IPS-18c (cell line): ENCODE results near the gene DHRS2.

Source experiments
- H3K4me3 ChIP-seq: 2 replicates; pipeline ENCODE4 v1.7.0; 2013; ENCODE audit warnings: low read depth, mild to moderate bottlenecking, low read length, moderate library complexity; ENCODE audit not compliant: insufficient read depth
- H3K9me3 ChIP-seq: one replicate; pipeline ENCODE4 v1.6.1; 2013; ENCODE audit warnings: mild to moderate bottlenecking, low read length, moderate library complexity; ENCODE audit not compliant: control insufficient read depth, insufficient read depth

Gene DHRS2

DNA sequence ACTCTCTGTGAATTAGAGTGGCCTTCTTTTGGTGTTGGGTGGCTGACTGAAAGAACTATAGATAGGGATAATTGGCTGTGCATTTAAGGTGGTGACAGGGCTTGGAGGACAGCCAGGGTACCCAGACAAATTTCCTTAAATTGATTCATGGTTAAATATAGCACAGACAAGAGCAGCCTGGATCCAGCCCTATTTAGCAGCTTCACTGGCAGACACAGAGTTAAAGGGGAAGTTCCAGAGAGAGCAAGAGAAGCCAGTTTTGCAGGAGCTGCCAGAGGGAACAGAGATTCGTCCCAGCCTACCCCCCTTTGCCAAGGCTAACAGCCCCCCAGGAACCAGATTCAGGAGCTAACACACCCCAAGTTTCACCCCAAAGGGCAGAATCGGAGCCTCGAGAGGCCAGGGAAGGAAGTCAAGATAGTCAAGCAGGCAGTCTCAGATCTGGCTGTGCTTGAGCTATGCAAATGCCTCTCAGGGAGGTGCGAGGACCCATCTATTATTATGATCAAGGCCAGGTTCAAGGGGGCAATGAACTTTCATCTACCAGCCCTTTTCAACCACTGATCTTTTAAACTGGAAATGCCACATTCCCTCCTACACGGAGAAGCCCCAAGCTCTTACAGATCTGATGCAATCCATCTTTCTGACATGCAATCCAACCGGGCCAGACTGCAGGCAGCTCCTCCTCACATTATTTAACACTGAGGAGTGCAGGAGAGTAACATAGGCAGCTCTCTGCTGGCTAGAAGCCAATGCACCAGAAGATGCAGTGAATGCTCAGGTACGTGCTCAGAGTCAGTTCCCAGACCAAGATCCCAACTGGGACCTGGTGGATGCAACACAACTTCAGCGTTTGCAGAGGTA, 58.2 kb downstream of the DHRS2 start:
- Histone ChIP-seq H3K4me3 (peak overlapping the region; percentile 15; the same call in 1 of the 2 replicates), H3K9me3 (peaks cover 12% of the 10 kb centered on the region)
